HL-60 (cell line): ENCODE data around the gene DGKH.

ENCODE experiments used
- DNase-seq, 2 experiments: peaks; one replicate each; pipeline ENCODE4 v3.0.0-alpha.2; 2010 to 2020; ENCODE audit warnings: low read depth in 1 of 2, low spot score in 1 of 2
- H3K27ac ChIP-seq: fragments of 250-450 bp; sonication (Bioruptor Pico); replicated peaks from 2 replicates; pipeline ENCODE4 v1.5.1; 2020; ENCODE audit warnings: mild to moderate bottlenecking, moderate library complexity
- H3K27me3 ChIP-seq: fragments of 250-450 bp; sonication (Bioruptor Pico); 2 replicates; pipeline ENCODE4 v1.5.1; 2021; ENCODE audit warnings: mild to moderate bottlenecking, moderate library complexity; ENCODE audit not compliant: insufficient read depth, poor library complexity, severe bottlenecking
- H3K4me3 ChIP-seq: replicated peaks from 2 replicates; pipeline ENCODE4 v1.5.1; 2011; ENCODE audit warnings: mild to moderate bottlenecking, control low read depth, low read length; ENCODE audit not compliant: insufficient read depth
- GABPA ChIP-seq: IDR thresholded peaks from 2 replicates; pipeline ENCODE4 v1.6.1; 2012; ENCODE audit warnings: low read depth
- POLR2AphosphoS5 ChIP-seq: IDR thresholded peaks from 2 replicates; pipeline ENCODE4 v1.6.1; 2012; ENCODE audit warnings: low read depth
- SPI1 ChIP-seq: IDR thresholded peaks from 2 replicates; pipeline ENCODE4 v1.6.1; 2012; ENCODE audit warnings: low read depth, mild to moderate bottlenecking, borderline replicate concordance
- TF ChIP-seq, protein P1 (sequence below): IDR thresholded peaks from 2 replicates; pipeline ENCODE4 v1.6.1; 2012; ENCODE audit warnings: low read depth; ENCODE audit not compliant: insufficient replicate concordance
- TF ChIP-seq, protein P2 (sequence below): IDR thresholded peaks from one replicate; pipeline ENCODE4 v1.5.1; 2011; ENCODE audit warnings: low read length, control low read depth, inconsistent platforms; ENCODE audit not compliant: insufficient read depth

DGKH gene

DNA sequence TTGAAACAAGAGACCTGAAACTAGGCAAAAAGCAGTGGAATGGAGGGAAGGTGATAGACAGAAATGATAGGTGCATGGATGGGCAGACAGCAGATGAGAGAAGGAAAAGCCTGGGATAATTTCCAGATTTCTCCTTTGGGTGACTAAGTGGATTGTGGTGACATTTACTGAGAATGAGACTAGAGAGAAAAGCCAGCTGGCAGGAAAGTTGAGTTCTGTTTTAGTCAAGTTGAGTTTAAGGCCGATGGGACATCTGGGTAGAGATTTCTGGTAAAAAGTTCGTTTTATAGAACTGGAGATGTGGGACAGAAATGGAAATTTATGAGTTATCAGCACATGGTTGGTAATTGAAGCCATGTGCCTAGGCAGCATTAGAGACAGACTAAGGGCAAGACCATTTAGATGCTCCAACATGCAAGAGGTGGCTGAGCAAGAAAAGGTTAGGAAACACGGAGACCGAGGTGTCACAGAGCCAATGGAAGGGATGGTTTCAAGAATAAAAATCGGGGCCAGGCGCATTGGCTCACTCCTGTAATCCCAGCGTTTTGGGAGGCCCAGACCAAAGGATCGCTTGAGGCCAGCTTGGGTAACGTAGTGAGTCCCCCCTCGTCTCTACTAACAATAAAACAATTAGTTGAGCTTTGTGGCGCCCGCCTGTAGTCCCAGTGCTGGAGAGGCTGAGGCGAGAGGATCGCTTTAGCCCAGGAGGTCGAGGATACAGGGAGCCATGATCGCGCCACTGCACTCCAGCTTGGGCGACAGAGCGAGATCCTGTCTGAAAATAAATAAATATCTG is 9.6 kb upstream of the DGKH start:
- no peak for TF ChIP-seq GABPA
- no peak for TF ChIP-seq SPI1
- TF ChIP-seq, protein P1, sequence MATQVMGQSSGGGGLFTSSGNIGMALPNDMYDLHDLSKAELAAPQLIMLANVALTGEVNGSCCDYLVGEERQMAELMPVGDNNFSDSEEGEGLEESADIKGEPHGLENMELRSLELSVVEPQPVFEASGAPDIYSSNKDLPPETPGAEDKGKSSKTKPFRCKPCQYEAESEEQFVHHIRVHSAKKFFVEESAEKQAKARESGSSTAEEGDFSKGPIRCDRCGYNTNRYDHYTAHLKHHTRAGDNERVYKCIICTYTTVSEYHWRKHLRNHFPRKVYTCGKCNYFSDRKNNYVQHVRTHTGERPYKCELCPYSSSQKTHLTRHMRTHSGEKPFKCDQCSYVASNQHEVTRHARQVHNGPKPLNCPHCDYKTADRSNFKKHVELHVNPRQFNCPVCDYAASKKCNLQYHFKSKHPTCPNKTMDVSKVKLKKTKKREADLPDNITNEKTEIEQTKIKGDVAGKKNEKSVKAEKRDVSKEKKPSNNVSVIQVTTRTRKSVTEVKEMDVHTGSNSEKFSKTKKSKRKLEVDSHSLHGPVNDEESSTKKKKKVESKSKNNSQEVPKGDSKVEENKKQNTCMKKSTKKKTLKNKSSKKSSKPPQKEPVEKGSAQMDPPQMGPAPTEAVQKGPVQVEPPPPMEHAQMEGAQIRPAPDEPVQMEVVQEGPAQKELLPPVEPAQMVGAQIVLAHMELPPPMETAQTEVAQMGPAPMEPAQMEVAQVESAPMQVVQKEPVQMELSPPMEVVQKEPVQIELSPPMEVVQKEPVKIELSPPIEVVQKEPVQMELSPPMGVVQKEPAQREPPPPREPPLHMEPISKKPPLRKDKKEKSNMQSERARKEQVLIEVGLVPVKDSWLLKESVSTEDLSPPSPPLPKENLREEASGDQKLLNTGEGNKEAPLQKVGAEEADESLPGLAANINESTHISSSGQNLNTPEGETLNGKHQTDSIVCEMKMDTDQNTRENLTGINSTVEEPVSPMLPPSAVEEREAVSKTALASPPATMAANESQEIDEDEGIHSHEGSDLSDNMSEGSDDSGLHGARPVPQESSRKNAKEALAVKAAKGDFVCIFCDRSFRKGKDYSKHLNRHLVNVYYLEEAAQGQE: no peak
- TF ChIP-seq, protein P2, sequence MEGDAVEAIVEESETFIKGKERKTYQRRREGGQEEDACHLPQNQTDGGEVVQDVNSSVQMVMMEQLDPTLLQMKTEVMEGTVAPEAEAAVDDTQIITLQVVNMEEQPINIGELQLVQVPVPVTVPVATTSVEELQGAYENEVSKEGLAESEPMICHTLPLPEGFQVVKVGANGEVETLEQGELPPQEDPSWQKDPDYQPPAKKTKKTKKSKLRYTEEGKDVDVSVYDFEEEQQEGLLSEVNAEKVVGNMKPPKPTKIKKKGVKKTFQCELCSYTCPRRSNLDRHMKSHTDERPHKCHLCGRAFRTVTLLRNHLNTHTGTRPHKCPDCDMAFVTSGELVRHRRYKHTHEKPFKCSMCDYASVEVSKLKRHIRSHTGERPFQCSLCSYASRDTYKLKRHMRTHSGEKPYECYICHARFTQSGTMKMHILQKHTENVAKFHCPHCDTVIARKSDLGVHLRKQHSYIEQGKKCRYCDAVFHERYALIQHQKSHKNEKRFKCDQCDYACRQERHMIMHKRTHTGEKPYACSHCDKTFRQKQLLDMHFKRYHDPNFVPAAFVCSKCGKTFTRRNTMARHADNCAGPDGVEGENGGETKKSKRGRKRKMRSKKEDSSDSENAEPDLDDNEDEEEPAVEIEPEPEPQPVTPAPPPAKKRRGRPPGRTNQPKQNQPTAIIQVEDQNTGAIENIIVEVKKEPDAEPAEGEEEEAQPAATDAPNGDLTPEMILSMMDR: no peak
- TF ChIP-seq POLR2AphosphoS5: no peak
- H3K4me3 ChIP-seq: no peak overlapping the region
- H3K27me3 ChIP-seq: no peaks in the 10 kb centered on the region
- H3K27ac ChIP-seq: no peak overlapping the region
- no peak for DNase-seq

DNA sequence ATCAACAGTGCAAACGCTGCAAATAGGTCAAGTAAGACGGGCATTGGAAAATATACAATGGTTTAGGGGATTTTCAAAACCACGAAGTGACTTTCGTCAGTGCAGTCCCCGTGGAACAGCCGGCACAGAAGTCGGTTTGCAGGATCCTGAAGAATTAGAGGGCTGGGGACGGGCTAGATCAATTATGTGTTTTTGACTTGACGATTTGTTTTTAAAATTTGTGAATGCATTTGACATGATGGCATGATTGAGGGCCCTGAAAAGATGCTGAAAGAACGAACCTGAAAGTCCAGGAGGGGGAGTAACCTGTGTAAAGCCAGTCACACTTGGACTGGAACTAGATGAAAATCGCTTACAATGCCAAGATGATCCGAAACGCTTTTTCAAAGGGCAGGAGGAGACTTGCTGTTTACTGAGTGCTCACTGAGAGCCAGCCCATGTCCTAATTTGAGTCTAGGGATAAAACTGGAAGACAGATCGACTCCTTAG is 8.9 kb upstream of the DGKH start:
- H3K27me3 ChIP-seq: no peaks in the 10 kb centered on the region
- no peak for DNase-seq

DNA sequence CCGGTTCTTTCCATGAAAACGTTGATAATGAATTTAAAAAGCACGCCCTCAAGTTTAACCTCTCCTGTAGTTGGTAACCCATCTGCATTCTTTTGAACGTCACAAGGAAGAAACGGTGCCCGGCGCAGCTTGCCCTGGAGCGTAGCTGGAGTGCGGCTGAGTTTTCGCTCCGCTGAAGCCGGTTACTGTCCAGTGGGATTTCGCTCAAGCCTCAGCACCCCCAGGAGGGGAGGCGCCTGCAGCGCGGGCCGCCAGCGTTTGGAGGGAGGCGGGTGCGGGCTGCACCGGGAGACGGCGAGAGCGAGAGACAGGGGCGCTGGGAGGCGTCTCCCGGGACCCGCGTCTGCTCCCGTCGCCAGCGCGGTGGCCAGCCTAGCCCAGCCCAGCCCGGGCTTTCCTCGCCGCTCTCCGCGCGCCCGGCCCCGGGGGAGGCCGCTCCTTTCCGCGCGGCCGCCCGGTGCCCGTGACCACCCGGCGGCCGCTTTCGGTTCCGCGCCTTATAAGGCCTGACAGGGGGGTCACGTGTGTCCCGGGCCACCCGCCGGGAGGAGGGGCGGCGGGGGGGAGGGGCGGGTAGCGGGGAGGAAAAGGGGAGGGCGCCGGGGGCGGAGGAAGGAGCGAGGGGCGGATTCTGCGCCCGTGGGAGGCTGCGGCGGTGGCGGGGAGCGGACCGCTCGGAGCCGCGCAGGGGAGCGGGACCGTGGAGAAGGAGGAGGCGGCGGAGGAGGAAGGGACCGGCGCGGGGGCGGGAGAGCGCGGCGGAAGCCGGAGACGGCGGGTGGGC is 8.3 kb upstream of the DGKH start:
- TF ChIP-seq, protein P1: no peak
- peak; percentile 31; the same call in 1 of the 2 replicates for TF ChIP-seq POLR2AphosphoS5
- DNase-seq: peak in 1 of 2 experiments; percentile 84
- H3K27ac ChIP-seq: peak overlapping the region; percentile 62
- H3K4me3 ChIP-seq: peak overlapping the region; percentile 69
- no peaks in the 10 kb centered on the region for H3K27me3 ChIP-seq

More for the DNA sequence above, 8.9 kb upstream of the DGKH start:
- TF ChIP-seq SPI1: no peak
- TF ChIP-seq, protein P1: no peak
- TF ChIP-seq, protein P2: no peak
- Histone ChIP-seq H3K4me3 (peak overlapping the region; percentile 69), H3K27ac (no peak overlapping the region; the same call in 1 of the 2 replicates)
